Measurements from ENCODE around the gene CNN3.

- TF ChIP-seq CTCF (conservative IDR thresholded peaks at IDR 0.05; ENCODE audit: low read length) = no peak
- no peak for TF ChIP-seq EZH2phosphoT487 (IDR thresholded peaks at IDR 0.05; ENCODE audit: borderline replicate concordance, low read depth, low read length)
Measured at GRCh38 chr1:94912263-94913184, 14.4 kb downstream of the CNN3 start.
